A549 (cell line): ENCODE results near the gene PPP1R1C. TPM values are rescaled to one million over a fixed set of nuclear protein-coding genes. Genes with fewer than 3 reads are reported as not detected.

Experiments used
- ATAC-seq, 2 experiments: fragments of 200-7000 bp in 1 of 2; fragments of >200 bp in 1 of 2; cut with Nextera tagmentation in 1 of 2; cut with Tn5 transposase in 1 of 2; 3 replicates each; pipeline versions ENCODE4 v1.8.0 to v1.9.1; 2018 to 2020; ENCODE audit warnings: mild to moderate bottlenecking in 1 of 2, moderate library complexity in 1 of 2
- CTCF ChIA-PET: fragments of 300-600 bp; sonication (Branson Sonifier 250); formaldehyde crosslinking; extraction: SDS; loops from one replicate; lab custom pipeline; 2021; ENCODE audit warnings: antibody characterized with exemption, inconsistent platforms; lab: Yijun Ruan, JAX
- POLR2A ChIA-PET: fragments of 350-600 bp; formaldehyde crosslinking; extraction: SDS; loops from one replicate; lab custom pipeline; 2021; ENCODE audit warnings: antibody characterized with exemption, inconsistent platforms; lab: Yijun Ruan, JAX
- DNase-seq, 2 experiments: peaks; one replicate each; pipeline versions ENCODE4 v3.0.0 to v3.0.0-alpha.2; 2011 to 2016; ENCODE audit warnings: low read depth in 1 of 2, low spot score in 1 of 2
- FAIRE-seq: peaks from 2 replicates; lab custom pipeline; 2011; peaks lifted over from hg19 to GRCh38; lab: Jason Lieb, UNC
- H3K27ac ChIP-seq, 2 experiments: fragments of >200 bp; sonication (Bioruptor Twin); formaldehyde crosslinking; 3 replicates each; pipeline ENCODE4 v1.5.1; 2016 to 2017
- H3K4me1 ChIP-seq: fragments of >200 bp; sonication (Bioruptor Twin); formaldehyde crosslinking; 3 replicates; pipeline ENCODE4 v1.6.1; 2016
- H3K4me2 ChIP-seq: fragments of >200 bp; sonication (Bioruptor Twin); formaldehyde crosslinking; 3 replicates; pipeline ENCODE4 v1.6.1; 2016
- H3K4me3 ChIP-seq: fragments of >200 bp; sonication (Bioruptor Twin); formaldehyde crosslinking; 3 replicates; pipeline ENCODE4 v1.5.1; 2016
- H3K9me3 ChIP-seq: fragments of >200 bp; sonication (Bioruptor Twin); formaldehyde crosslinking; 3 replicates; pipeline ENCODE4 v1.6.1; 2016
- BHLHE40 ChIP-seq: IDR thresholded peaks from 2 replicates; pipeline ENCODE4 v1.6.1; 2012; ENCODE audit warnings: low read depth, low read length, inconsistent platforms
- CBX2 ChIP-seq: fragments of 200-600 bp; sonication (generic); IDR thresholded peaks from 2 replicates; pipeline ENCODE4 v1.6.1; 2016; ENCODE audit warnings: low read depth, mild to moderate bottlenecking, borderline replicate concordance
- CHD2 ChIP-seq: fragments of 150-350 bp; IDR thresholded peaks from 2 replicates; pipeline ENCODE4 v1.6.1; 2014; ENCODE audit warnings: low read length; ENCODE audit not compliant: partially characterized antibody
- FOSB ChIP-seq: fragments of 250-450 bp; sonication (Bioruptor Pico); IDR thresholded peaks from 2 replicates; pipeline ENCODE4 v1.5.0; 2020; ENCODE audit warnings: mild to moderate bottlenecking, moderate library complexity
- HEYL ChIP-seq: fragments of 250-450 bp; sonication (Bioruptor Pico); IDR thresholded peaks from 2 replicates; pipeline ENCODE4 v1.8.0; 2021; ENCODE audit warnings: mild to moderate bottlenecking, moderate library complexity
- HOXB5 ChIP-seq: fragments of 250-450 bp; sonication (Bioruptor Pico); IDR thresholded peaks from 2 replicates; pipeline ENCODE4 v1.5.0; 2020; ENCODE audit warnings: mild to moderate bottlenecking, moderate library complexity
- JUN ChIP-seq, 2 experiments: fragments of >200 bp; sonication (Bioruptor Twin); formaldehyde crosslinking; IDR thresholded peaks; 2 replicates in 1 of 2; 3 replicates in 1 of 2; pipeline ENCODE4 v1.6.1; 2016 to 2017
- KDM5A ChIP-seq: fragments of 200-600 bp; sonication (generic); IDR thresholded peaks from 2 replicates; pipeline ENCODE4 v1.6.1; 2016; ENCODE audit warnings: antibody characterized with exemption, mild to moderate bottlenecking
- MAZ ChIP-seq: fragments of 150-350 bp; IDR thresholded peaks from 2 replicates; pipeline ENCODE4 v1.6.1; 2014; ENCODE audit warnings: antibody characterized with exemption, low read depth, low read length, borderline replicate concordance
- MYC ChIP-seq: IDR thresholded peaks from 2 replicates; pipeline ENCODE4 v1.6.1; 2012; ENCODE audit warnings: mild to moderate bottlenecking, inconsistent platforms, low read length, improper control_type of control experiment, borderline replicate concordance
- NFE2L2 ChIP-seq: fragments of 150-350 bp; conservative IDR thresholded peaks from 2 replicates; pipeline ENCODE4 v1.6.1; 2014; ENCODE audit warnings: low read length
- NR3C1 ChIP-seq: fragments of >200 bp; sonication (Bioruptor Twin); formaldehyde crosslinking; IDR thresholded peaks from 3 replicates; pipeline ENCODE4 v1.6.1; 2017
- POLR2AphosphoS2 ChIP-seq: conservative IDR thresholded peaks from 2 replicates; pipeline ENCODE4 v1.6.1; 2012; ENCODE audit warnings: low read length, improper control_type of control experiment, inconsistent platforms
- RNF2 ChIP-seq: fragments of 200-600 bp; sonication (generic); IDR thresholded peaks from 2 replicates; pipeline ENCODE4 v1.6.1; 2016; ENCODE audit warnings: low read depth, mild to moderate bottlenecking, antibody characterized with exemption, moderate library complexity, borderline replicate concordance
- SREBF2 ChIP-seq: fragments of 450-650 bp; IDR thresholded peaks from 2 replicates; pipeline ENCODE4 v1.6.1; 2014; ENCODE audit warnings: mild to moderate bottlenecking, moderate library complexity
- WGBS: methylation state at CpG from one replicate; pipeline ENCODE4 v1.1.6; 2017; ENCODE audit errors: missing lambda C conversion rate; 5-methylcytosine and 5-hydroxymethylcytosine counted together
- polyA plus RNA-seq, 4 experiments: library from polyadenylated mRNA; depleted of rRNA in 3 of 4; stranded (reverse); fragments of >200 nt; fragmentation: RNase III in 1 of 4; extraction: RNeasy Plus Mini Kit Qiagen cat#74134 plus additional on column Dnase treatment in 1 of 4; gene quantifications; 2 replicates in 3 of 4; 3 replicates in 1 of 4; pipeline ENCODE4 v1.2.3, GENCODE V29; 2011 to 2017
- TF ChIP-seq, protein P1 (sequence below): fragments of 150-350 bp; IDR thresholded peaks from 2 replicates; pipeline ENCODE4 v1.6.1; 2014; ENCODE audit warnings: low read depth, mild to moderate bottlenecking, low read length
- TF ChIP-seq, protein P2 (sequence below): IDR thresholded peaks from 2 replicates; pipeline ENCODE4 v1.6.1; 2012; ENCODE audit warnings: low read depth, borderline replicate concordance
- TF ChIP-seq, protein P3 (sequence below): fragments of 200-600 bp; sonication (generic); IDR thresholded peaks from 2 replicates; pipeline ENCODE4 v1.6.1; 2016; ENCODE audit warnings: antibody characterized with exemption, mild to moderate bottlenecking, moderate library complexity
- TF ChIP-seq, protein P4 (sequence below): fragments of 250-450 bp; sonication (Bioruptor Pico); IDR thresholded peaks from 2 replicates; pipeline ENCODE4 v1.5.0; 2020; ENCODE audit warnings: low read depth, mild to moderate bottlenecking, moderate library complexity

PPP1R1C gene
- polyA plus RNA-seq, 2 of the 4 experiments (the other 2 are of a cell fraction), result 0.81 to 2.7 TPM

DNA sequence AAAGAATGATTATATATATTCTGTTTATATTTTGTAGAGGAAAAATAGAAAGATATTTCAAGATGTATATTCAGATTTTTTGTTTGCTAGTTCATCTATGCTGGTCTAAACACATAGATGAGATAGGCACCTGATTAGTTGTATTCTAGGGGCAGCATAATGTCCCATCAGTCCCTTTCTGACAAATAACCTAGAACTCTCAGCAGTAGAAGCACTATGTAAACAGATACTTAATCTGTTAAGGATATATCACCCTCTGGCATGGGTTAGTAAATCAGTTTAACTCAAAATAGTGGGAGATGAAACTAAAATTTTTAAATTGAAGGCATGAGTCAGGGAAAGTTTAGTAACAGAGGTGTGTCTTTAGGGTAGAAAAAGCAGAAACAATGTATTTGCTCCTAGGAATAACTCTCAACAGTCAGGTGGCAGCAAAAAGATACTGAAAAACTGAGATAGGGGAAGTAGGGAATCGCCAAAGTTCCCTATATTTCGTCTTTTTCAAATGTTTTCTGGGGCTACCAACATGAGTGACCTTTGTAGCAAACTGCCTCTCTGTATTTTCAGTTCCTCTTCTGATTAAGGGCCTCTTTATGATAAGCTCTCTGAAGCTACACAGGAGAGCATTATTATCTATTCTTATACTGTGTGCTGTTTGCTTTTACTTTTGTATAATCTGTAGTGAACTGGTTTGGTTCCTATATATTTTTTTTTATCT is 5.7 kb downstream of the PPP1R1C start:
- no peak overlapping the region for H3K4me2 ChIP-seq
- TF ChIP-seq HOXB5 (CRISPR knock-in tag), result no peak
- POLR2A ChIA-PET, result no interaction called here
- DNase-seq (no peak), ATAC-seq (no peak), FAIRE-seq (no peak)
- no peak overlapping the region for H3K4me3 ChIP-seq
- CTCF ChIA-PET, result no interaction called here
- 7% methylated on average over 2 of the region's 2 CpGs for WGBS
- H3K27ac ChIP-seq, result no peak overlapping the region
- no peaks in the 10 kb centered on the region for H3K4me1 ChIP-seq
- H3K9me3 ChIP-seq, result no peaks in the 10 kb centered on the region

DNA sequence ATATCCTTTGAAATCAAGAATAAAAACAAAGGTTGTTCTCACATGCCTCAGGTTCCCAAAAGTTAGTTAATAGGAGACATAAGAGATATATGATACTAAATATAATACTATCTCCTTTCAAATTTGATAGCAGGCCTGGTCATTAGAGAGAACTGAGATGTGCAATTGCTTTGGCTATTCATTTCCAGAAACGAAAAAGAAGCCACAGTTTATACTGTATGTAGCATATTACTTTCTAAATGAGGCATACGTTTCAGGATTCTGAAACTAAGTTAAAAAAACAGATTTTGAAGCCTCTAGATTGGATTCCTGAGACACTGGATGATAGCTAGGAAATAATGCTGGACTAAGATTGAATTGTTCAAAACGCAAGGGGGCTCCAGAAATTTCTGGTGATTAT is 7.1 kb downstream of the PPP1R1C start:
- no peak overlapping the region for H3K4me2 ChIP-seq
- H3K4me1 ChIP-seq, result no peaks in the 10 kb centered on the region
- FAIRE-seq, result no peak
- H3K9me3 ChIP-seq, result no peaks in the 10 kb centered on the region
- WGBS, result 47% methylated on average over 3 of the region's 3 CpGs
- no peak overlapping the region for H3K4me3 ChIP-seq
- DNase-seq, result no peak
- H3K27ac ChIP-seq, result no peak overlapping the region
- TF ChIP-seq RNF2 (no peak), JUN (IDR thresholded peaks at IDR 0.05) (no peak), BHLHE40 (no peak), CBX2 (no peak), FOSB (CRISPR knock-in tag) (no peak), MAZ (no peak), KDM5A (no peak), NR3C1 (no peak), SREBF2 (no peak), POLR2AphosphoS2 (no peak), HOXB5 (CRISPR knock-in tag) (no peak), CHD2 (no peak), NFE2L2 (no peak), HEYL (CRISPR knock-in tag) (no peak), MYC (no peak)
- TF ChIP-seq, protein P1, sequence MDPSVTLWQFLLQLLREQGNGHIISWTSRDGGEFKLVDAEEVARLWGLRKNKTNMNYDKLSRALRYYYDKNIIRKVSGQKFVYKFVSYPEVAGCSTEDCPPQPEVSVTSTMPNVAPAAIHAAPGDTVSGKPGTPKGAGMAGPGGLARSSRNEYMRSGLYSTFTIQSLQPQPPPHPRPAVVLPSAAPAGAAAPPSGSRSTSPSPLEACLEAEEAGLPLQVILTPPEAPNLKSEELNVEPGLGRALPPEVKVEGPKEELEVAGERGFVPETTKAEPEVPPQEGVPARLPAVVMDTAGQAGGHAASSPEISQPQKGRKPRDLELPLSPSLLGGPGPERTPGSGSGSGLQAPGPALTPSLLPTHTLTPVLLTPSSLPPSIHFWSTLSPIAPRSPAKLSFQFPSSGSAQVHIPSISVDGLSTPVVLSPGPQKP, result no peak
- TF ChIP-seq, protein P2, sequence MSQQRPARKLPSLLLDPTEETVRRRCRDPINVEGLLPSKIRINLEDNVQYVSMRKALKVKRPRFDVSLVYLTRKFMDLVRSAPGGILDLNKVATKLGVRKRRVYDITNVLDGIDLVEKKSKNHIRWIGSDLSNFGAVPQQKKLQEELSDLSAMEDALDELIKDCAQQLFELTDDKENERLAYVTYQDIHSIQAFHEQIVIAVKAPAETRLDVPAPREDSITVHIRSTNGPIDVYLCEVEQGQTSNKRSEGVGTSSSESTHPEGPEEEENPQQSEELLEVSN, result no peak
- TF ChIP-seq, protein P3, sequence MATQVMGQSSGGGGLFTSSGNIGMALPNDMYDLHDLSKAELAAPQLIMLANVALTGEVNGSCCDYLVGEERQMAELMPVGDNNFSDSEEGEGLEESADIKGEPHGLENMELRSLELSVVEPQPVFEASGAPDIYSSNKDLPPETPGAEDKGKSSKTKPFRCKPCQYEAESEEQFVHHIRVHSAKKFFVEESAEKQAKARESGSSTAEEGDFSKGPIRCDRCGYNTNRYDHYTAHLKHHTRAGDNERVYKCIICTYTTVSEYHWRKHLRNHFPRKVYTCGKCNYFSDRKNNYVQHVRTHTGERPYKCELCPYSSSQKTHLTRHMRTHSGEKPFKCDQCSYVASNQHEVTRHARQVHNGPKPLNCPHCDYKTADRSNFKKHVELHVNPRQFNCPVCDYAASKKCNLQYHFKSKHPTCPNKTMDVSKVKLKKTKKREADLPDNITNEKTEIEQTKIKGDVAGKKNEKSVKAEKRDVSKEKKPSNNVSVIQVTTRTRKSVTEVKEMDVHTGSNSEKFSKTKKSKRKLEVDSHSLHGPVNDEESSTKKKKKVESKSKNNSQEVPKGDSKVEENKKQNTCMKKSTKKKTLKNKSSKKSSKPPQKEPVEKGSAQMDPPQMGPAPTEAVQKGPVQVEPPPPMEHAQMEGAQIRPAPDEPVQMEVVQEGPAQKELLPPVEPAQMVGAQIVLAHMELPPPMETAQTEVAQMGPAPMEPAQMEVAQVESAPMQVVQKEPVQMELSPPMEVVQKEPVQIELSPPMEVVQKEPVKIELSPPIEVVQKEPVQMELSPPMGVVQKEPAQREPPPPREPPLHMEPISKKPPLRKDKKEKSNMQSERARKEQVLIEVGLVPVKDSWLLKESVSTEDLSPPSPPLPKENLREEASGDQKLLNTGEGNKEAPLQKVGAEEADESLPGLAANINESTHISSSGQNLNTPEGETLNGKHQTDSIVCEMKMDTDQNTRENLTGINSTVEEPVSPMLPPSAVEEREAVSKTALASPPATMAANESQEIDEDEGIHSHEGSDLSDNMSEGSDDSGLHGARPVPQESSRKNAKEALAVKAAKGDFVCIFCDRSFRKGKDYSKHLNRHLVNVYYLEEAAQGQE, result no peak
- TF ChIP-seq, protein P4, sequence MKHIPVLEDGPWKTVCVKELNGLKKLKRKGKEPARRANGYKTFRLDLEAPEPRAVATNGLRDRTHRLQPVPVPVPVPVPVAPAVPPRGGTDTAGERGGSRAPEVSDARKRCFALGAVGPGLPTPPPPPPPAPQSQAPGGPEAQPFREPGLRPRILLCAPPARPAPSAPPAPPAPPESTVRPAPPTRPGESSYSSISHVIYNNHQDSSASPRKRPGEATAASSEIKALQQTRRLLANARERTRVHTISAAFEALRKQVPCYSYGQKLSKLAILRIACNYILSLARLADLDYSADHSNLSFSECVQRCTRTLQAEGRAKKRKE (CRISPR knock-in tag), result no peak
- ChIA-PET POLR2A (no interaction called here), CTCF (interaction anchor here (1.1 kb wide), 1 partner anchor 38 kb away, joined by 3 read pairs; no protein-coding TSS in a partner anchor)
- ATAC-seq, result no peak
